ENCODE results near the gene DCP1B. TPM values are rescaled to one million over a fixed set of nuclear protein-coding genes. Genes with fewer than 3 reads are reported as not detected.

DCP1B gene
- polyA plus RNA-seq, 2 of the 4 experiments (the other 2 are of a cell fraction): 7.7 to 19.2 TPM

DNA sequence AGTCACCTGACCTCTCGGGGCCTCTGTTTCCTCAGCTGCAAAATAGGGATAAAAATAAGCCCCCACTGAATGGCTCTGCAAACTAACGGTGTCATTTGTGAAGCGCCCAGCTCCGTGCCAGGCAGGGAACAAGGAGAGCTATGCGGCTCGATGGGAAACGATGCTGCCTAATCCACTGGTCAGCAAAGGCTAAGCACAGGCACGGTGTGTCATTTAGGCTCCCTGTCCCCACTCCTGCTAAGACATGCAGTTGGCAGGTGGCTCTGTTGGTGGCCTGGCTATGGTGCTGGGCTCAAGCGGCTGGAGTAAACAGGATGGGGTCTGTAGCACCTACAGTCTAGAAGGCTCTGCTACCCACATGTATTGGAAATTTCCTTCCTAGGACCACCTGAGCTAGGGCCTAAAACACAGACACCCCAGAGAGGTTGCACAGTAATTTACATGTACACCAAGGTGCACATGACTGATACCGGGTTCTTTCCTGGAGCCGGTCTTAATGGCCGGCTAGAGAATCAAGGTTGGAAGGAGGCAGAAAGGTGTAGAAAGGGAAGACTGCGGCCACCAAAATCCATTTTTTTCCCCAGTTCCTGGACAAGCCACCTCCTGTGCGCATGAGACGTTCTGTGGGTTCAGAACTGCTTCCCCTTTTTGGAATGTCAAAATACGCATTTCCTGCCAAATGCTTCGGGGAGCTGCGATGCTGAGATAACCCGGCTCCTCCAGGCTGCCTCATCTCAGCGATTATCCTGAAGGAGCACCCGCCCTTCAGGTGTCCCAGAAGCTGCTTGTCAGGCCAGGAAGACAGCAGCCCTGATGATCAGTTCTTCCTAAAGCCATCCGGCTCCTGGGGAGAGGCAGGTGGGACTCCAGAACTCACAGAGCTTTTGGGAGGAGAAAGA is 86.8 kb downstream of the DCP1B start:
- ChIA-PET CTCF (interaction anchor here (1.1 to 5.0 kb wide), 2 partner anchors 23 to 122 kb away, joined by 4 to 22 read pairs; no protein-coding TSS in a partner anchor), POLR2A (no interaction called here)
- DNase-seq (ENCODE audit: low read depth in 1 of 2, low spot score in 1 of 2) (no peak), ATAC-seq (no peak), FAIRE-seq (no peak)
- TF ChIP-seq, protein P1, sequence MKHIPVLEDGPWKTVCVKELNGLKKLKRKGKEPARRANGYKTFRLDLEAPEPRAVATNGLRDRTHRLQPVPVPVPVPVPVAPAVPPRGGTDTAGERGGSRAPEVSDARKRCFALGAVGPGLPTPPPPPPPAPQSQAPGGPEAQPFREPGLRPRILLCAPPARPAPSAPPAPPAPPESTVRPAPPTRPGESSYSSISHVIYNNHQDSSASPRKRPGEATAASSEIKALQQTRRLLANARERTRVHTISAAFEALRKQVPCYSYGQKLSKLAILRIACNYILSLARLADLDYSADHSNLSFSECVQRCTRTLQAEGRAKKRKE (CRISPR knock-in tag; IDR thresholded peaks at IDR 0.05; ENCODE audit: low read depth): no peak
- TF ChIP-seq RFX5 (IDR thresholded peaks at IDR 0.05) (no peak), MAX (IDR thresholded peaks at IDR 0.05) (no peak)
- WGBS (ENCODE audit: missing lambda C conversion rate): 74% methylated on average over 20 of the region's 22 CpGs
- Histone ChIP-seq H3K4me3 (no peak overlapping the region), H3K4me2 (no peak overlapping the region), H3K27ac (no peak overlapping the region), H3K9me3 (no peaks in the 10 kb centered on the region), H3K4me1 (no peaks in the 10 kb centered on the region)

DNA sequence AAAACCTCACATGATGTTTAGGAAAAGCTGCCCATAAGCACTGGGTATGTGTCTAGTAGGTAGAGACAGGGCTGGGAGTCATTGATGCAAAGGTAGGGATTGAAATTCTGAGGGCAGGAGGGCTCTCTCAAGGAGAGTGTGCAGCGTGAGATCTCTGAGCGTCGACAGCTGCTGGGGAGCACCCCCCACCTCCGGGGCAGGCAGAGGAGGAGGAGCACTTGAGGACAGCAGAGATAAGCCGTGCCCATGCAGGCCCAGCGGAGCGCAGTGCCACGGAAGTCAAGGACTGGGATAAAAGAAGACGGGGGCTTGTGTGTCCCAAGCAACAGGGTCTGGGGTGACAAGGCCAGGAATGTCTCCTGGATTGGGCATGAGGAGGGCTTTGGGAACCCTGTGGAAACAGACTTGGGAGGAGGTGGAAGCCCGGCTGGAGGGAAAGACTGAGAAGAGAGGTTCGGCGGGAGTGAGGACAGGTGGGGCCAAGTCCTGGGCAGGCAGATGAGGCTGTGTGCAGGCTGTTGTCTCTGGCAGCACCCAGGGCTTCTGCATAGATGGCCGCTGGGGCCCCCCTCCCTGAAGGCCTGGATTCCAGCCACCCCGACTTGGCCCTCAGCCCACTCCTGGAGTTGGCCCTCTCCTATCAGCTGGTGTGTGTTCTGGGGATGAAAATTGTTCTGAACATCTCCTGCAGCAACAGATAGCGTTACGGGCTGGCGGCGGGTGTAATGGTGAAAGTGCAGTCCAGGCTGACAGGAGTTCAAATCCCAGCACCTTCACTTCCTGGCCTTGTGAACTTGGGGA is 87.7 kb downstream of the DCP1B start:
- no peak overlapping the region for H3K4me2 ChIP-seq
- ATAC-seq (no peak), FAIRE-seq (no peak), DNase-seq (ENCODE audit: low read depth in 1 of 2, low spot score in 1 of 2) (no peak)
- ChIA-PET POLR2A (no interaction called here), CTCF (interaction anchor here (1.1 to 5.0 kb wide), 4 partner anchors 10 to 126 kb away, joined by 3 to 22 read pairs (median 6); no protein-coding TSS in a partner anchor)
- no peaks in the 10 kb centered on the region for H3K4me1 ChIP-seq
- no peaks in the 10 kb centered on the region for H3K9me3 ChIP-seq
- 71% methylated on average over 18 of the region's 18 CpGs for WGBS (ENCODE audit: missing lambda C conversion rate)
- no peak overlapping the region for H3K27ac ChIP-seq
- no peak overlapping the region for H3K4me3 ChIP-seq
- TF ChIP-seq CEBPB (IDR thresholded peaks at IDR 0.05) (no peak), KDM5A (IDR thresholded peaks at IDR 0.05) (no peak), FOSB (CRISPR knock-in tag; IDR thresholded peaks at IDR 0.05) (no peak), MYC (IDR thresholded peaks at IDR 0.05; ENCODE audit: borderline replicate concordance, low read length) (no peak), CBX8 (IDR thresholded peaks at IDR 0.05) (no peak), EP300 (IDR thresholded peaks at IDR 0.05) (no peak), MAZ (IDR thresholded peaks at IDR 0.05; ENCODE audit: borderline replicate concordance, low read depth, low read length) (no peak), CTCF (IDR thresholded peaks at IDR 0.05) (no peak), CHD4 (IDR thresholded peaks at IDR 0.05; ENCODE audit: borderline replicate concordance) (no peak)
- TF ChIP-seq, protein P1 (CRISPR knock-in tag; IDR thresholded peaks at IDR 0.05; ENCODE audit: low read depth): no peak
- TF ChIP-seq, protein P2, sequence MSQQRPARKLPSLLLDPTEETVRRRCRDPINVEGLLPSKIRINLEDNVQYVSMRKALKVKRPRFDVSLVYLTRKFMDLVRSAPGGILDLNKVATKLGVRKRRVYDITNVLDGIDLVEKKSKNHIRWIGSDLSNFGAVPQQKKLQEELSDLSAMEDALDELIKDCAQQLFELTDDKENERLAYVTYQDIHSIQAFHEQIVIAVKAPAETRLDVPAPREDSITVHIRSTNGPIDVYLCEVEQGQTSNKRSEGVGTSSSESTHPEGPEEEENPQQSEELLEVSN (IDR thresholded peaks at IDR 0.05; ENCODE audit: borderline replicate concordance, low read depth): no peak
